Measurements from ENCODE around the gene DMXL2. TPM values are rescaled to one million over a fixed set of nuclear protein-coding genes. Genes with fewer than 3 reads are reported as not detected.

DMXL2 gene
- total and polyA plus RNA-seq, 9 of the 15 experiments (the other 6 are each of a cell fraction or from before 2014, with no cell fraction given) = 9.3 to 57.7 (median 30.7) TPM

DNA sequence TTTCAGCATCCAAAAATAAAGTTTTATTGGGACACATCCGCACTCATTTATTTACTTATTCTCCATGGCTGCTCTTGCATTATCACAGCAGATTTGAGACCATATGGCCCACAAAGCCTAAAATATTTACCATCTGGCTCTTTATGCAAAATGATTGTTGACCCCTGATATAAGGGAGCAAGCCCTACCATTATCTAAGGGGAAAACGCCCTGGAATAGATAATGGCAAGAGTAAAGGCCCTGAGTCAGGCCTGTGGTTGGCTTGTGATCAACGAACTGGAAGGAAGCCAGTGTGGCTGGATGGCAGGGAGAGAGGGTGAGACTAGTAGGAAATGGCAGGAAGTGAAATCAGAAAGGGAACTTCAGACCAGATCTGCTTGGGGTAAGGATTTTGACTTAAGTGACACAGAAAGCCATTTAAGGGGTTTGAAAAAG, 24.6 kb upstream of the DMXL2 start (continued):
- TF ChIP-seq, protein P1, sequence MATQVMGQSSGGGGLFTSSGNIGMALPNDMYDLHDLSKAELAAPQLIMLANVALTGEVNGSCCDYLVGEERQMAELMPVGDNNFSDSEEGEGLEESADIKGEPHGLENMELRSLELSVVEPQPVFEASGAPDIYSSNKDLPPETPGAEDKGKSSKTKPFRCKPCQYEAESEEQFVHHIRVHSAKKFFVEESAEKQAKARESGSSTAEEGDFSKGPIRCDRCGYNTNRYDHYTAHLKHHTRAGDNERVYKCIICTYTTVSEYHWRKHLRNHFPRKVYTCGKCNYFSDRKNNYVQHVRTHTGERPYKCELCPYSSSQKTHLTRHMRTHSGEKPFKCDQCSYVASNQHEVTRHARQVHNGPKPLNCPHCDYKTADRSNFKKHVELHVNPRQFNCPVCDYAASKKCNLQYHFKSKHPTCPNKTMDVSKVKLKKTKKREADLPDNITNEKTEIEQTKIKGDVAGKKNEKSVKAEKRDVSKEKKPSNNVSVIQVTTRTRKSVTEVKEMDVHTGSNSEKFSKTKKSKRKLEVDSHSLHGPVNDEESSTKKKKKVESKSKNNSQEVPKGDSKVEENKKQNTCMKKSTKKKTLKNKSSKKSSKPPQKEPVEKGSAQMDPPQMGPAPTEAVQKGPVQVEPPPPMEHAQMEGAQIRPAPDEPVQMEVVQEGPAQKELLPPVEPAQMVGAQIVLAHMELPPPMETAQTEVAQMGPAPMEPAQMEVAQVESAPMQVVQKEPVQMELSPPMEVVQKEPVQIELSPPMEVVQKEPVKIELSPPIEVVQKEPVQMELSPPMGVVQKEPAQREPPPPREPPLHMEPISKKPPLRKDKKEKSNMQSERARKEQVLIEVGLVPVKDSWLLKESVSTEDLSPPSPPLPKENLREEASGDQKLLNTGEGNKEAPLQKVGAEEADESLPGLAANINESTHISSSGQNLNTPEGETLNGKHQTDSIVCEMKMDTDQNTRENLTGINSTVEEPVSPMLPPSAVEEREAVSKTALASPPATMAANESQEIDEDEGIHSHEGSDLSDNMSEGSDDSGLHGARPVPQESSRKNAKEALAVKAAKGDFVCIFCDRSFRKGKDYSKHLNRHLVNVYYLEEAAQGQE (IDR thresholded peaks at IDR 0.05; ENCODE audit: borderline replicate concordance) = peak; percentile 54; the same call in 1 of the 2 replicates
- TF ChIP-seq, protein P1 (CRISPR knock-in tag; IDR thresholded peaks at IDR 0.05; ENCODE audit: low read depth) = 0 out of 2 replicates have a peak, but pooled peaks have one; percentile 49
- TF ChIP-seq HDAC3 (IDR thresholded peaks at IDR 0.05; ENCODE audit: borderline replicate concordance, partially characterized antibody) (peak; percentile 94), GATA2 (CRISPR knock-in tag; IDR thresholded peaks at IDR 0.05) (peak; percentile 82), ZNF778 (CRISPR knock-in tag; IDR thresholded peaks at IDR 0.05) (no peak), PHTF2 (CRISPR knock-in tag; IDR thresholded peaks at IDR 0.05) (no peak), RAD51 (IDR thresholded peaks at IDR 0.05; ENCODE audit: borderline replicate concordance, low read depth) (peak; percentile 59; the same call in 1 of the 2 replicates), KDM5B (IDR thresholded peaks at IDR 0.05; ENCODE audit: insufficient replicate concordance, low read depth, low read length) (no peak), HDAC1 (IDR thresholded peaks at IDR 0.05) (peak; percentile 88 to 98; a peak in 3 of 4 replicates)
- TF ChIP-seq, protein P2, sequence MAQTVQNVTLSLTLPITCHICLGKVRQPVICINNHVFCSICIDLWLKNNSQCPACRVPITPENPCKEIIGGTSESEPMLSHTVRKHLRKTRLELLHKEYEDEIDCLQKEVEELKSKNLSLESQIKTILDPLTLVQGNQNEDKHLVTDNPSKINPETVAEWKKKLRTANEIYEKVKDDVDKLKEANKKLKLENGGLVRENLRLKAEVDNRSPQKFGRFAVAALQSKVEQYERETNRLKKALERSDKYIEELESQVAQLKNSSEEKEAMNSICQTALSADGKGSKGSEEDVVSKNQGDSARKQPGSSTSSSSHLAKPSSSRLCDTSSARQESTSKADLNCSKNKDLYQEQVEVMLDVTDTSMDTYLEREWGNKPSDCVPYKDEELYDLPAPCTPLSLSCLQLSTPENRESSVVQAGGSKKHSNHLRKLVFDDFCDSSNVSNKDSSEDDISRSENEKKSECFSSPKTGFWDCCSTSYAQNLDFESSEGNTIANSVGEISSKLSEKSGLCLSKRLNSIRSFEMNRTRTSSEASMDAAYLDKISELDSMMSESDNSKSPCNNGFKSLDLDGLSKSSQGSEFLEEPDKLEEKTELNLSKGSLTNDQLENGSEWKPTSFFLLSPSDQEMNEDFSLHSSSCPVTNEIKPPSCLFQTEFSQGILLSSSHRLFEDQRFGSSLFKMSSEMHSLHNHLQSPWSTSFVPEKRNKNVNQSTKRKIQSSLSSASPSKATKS (CRISPR knock-in tag; IDR thresholded peaks at IDR 0.05) = no peak
- TF ChIP-seq, protein P3, sequence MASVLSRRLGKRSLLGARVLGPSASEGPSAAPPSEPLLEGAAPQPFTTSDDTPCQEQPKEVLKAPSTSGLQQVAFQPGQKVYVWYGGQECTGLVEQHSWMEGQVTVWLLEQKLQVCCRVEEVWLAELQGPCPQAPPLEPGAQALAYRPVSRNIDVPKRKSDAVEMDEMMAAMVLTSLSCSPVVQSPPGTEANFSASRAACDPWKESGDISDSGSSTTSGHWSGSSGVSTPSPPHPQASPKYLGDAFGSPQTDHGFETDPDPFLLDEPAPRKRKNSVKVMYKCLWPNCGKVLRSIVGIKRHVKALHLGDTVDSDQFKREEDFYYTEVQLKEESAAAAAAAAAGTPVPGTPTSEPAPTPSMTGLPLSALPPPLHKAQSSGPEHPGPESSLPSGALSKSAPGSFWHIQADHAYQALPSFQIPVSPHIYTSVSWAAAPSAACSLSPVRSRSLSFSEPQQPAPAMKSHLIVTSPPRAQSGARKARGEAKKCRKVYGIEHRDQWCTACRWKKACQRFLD (CRISPR knock-in tag; IDR thresholded peaks at IDR 0.05) = peak; percentile 92; the same call in 1 of the 2 replicates
- TF ChIP-seq, protein P4, sequence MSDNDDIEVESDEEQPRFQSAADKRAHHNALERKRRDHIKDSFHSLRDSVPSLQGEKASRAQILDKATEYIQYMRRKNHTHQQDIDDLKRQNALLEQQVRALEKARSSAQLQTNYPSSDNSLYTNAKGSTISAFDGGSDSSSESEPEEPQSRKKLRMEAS (CRISPR knock-in tag; IDR thresholded peaks at IDR 0.05) = no peak
- TF ChIP-seq, protein P5, sequence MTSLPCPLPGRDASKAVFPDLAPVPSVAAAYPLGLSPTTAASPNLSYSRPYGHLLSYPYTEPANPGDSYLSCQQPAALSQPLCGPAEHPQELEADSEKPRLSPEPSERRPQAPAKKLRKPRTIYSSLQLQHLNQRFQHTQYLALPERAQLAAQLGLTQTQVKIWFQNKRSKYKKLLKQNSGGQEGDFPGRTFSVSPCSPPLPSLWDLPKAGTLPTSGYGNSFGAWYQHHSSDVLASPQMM (CRISPR knock-in tag; IDR thresholded peaks at IDR 0.05) = no peak
